H1 (cell line): ENCODE data around the gene FOXO6. TPM values are rescaled to one million over a fixed set of nuclear protein-coding genes. Genes with fewer than 3 reads are reported as not detected.

ENCODE experiments used
- CTCF ChIA-PET: fragments of 300-600 bp; sonication (Branson Sonifier 250); formaldehyde crosslinking; loops from one replicate; lab custom pipeline; 2021; ENCODE audit not compliant: partially characterized antibody; lab: Charles Lee
- POLR2A ChIA-PET: fragments of 300-600 bp; sonication (Branson Sonifier 250); formaldehyde crosslinking; loops from one replicate; lab custom pipeline; 2021; ENCODE audit warnings: inconsistent platforms; ENCODE audit not compliant: partially characterized antibody; lab: Charles Lee
- DNase-seq, 2 experiments: peaks; one replicate each; pipeline versions ENCODE4 v3.0.0 to v3.0.0-alpha.2; 2010 to 2022; ENCODE audit warnings: low spot score in 2 of 2, low read depth in 1 of 2, mixed read lengths in 1 of 2
- FAIRE-seq: peaks from 2 replicates; lab custom pipeline; 2011; peaks lifted over from hg19 to GRCh38; lab: Jason Lieb, UNC
- H2AFZ ChIP-seq: 2 replicates; pipeline ENCODE4 v1.8.1; 2012; ENCODE audit warnings: low read length, inconsistent platforms
- H2AK5ac ChIP-seq: 2 replicates; pipeline ENCODE4 v1.6.1; 2013; ENCODE audit warnings: low read depth, low read length
- H2BK120ac ChIP-seq: replicated peaks from 2 replicates; pipeline ENCODE3; 2013; ENCODE audit warnings: low read depth, low read length, inconsistent platforms
- H2BK12ac ChIP-seq: 2 replicates; pipeline ENCODE4 v1.6.1; 2013; ENCODE audit warnings: low read depth, low read length
- H2BK15ac ChIP-seq: 2 replicates; pipeline ENCODE4 v1.6.1; 2013; ENCODE audit warnings: low read length
- H2BK20ac ChIP-seq: 2 replicates; pipeline ENCODE4 v1.6.1; 2013; ENCODE audit warnings: low read length
- H2BK5ac ChIP-seq: 2 replicates; pipeline ENCODE4 v1.6.1; 2013; ENCODE audit warnings: low read depth, low read length
- H3K14ac ChIP-seq: 2 replicates; pipeline ENCODE4 v1.6.1; 2013; ENCODE audit warnings: inconsistent platforms; ENCODE audit not compliant: insufficient read length
- H3K18ac ChIP-seq: 2 replicates; pipeline ENCODE4 v1.6.1; 2013; ENCODE audit warnings: low read length; ENCODE audit errors: extremely low read depth
- H3K23ac ChIP-seq: 2 replicates; pipeline ENCODE4 v1.6.1; 2013; ENCODE audit warnings: inconsistent platforms; ENCODE audit not compliant: insufficient read length
- H3K23me2 ChIP-seq: 2 replicates; pipeline ENCODE4 v1.6.1; 2013; ENCODE audit warnings: low read depth, low read length
- H3K27ac ChIP-seq: 2 replicates; pipeline ENCODE4 v1.6.1; 2011; ENCODE audit warnings: low read depth, low read length, inconsistent platforms
- H3K27me3 ChIP-seq, 4 experiments: replicated peaks in 1 of 4; 1 replicate in 1 of 4; 2 replicates in 3 of 4; pipeline versions ENCODE4 v1.6.1 to v1.8.1; 2011 to 2013; ENCODE audit warnings: low read length in 3 of 4, mild to moderate bottlenecking in 3 of 4, inconsistent platforms in 2 of 4, mixed read lengths in 2 of 4, moderate library complexity in 1 of 4; ENCODE audit not compliant: control insufficient read depth in 3 of 4, insufficient read depth in 3 of 4; ENCODE audit errors: extremely low read depth in 1 of 4
- H3K36me3 ChIP-seq, 4 experiments: 2 replicates each; pipeline versions ENCODE4 v1.6.1 to v1.8.1; 2011 to 2013; ENCODE audit warnings: mild to moderate bottlenecking in 4 of 4, low read length in 3 of 4, moderate library complexity in 2 of 4, control low read depth in 1 of 4, inconsistent platforms in 1 of 4; ENCODE audit not compliant: insufficient read depth in 4 of 4, control insufficient read depth in 2 of 4
- H3K4ac ChIP-seq: replicated peaks from 2 replicates; pipeline ENCODE3; 2013; ENCODE audit warnings: low read length, low read depth, mixed read lengths, inconsistent platforms; ENCODE audit not compliant: insufficient read length
- H3K4me1 ChIP-seq, 4 experiments: replicated peaks in 1 of 4; 1 replicate in 1 of 4; 2 replicates in 3 of 4; pipeline versions ENCODE4 v1.6.1 to v1.8.1; 2011 to 2013; ENCODE audit warnings: low read length in 3 of 4, inconsistent platforms in 2 of 4, mixed read lengths in 1 of 4; ENCODE audit not compliant: insufficient read depth in 4 of 4, control insufficient read depth in 3 of 4
- H3K4me2 ChIP-seq, 2 experiments: 2 replicates each; pipeline versions ENCODE4 v1.6.1 to v1.8.1; 2011 to 2013; ENCODE audit warnings: low read depth in 2 of 2, low read length in 2 of 2, control low read depth in 1 of 2, inconsistent platforms in 1 of 2, mild to moderate bottlenecking in 1 of 2; ENCODE audit not compliant: insufficient read depth in 1 of 2
- H3K4me3 ChIP-seq, 4 experiments: fragments of 200-600, 300-600 bp in 1 of 4; sonication (generic), shearing (Covaris generic), sonication (Bioruptor Twin) in 1 of 4; 2 replicates each; pipeline versions ENCODE4 v1.5.1 to v1.8.1; 2011 to 2016; ENCODE audit warnings: low read length in 4 of 4, low read depth in 3 of 4, control low read depth in 2 of 4, inconsistent platforms in 2 of 4, mild to moderate bottlenecking in 2 of 4, mixed read lengths in 1 of 4, moderate library complexity in 1 of 4; ENCODE audit not compliant: insufficient read depth in 2 of 4; ENCODE audit errors: extremely low read depth in 1 of 4
- H3K56ac ChIP-seq: replicated peaks from 2 replicates; pipeline ENCODE3; 2013; ENCODE audit warnings: low read depth, mild to moderate bottlenecking, mixed read lengths, low read length, inconsistent platforms; ENCODE audit not compliant: insufficient read length
- H3K79me1 ChIP-seq: 2 replicates; pipeline ENCODE4 v1.6.1; 2013; ENCODE audit warnings: low read depth, low read length, control low read depth
- H3K79me2 ChIP-seq, 2 experiments: 2 replicates each; pipeline versions ENCODE4 v1.6.1 to v1.8.1; 2012 to 2013; ENCODE audit warnings: low read length in 2 of 2, mild to moderate bottlenecking in 2 of 2, inconsistent platforms in 1 of 2; ENCODE audit not compliant: insufficient read depth in 2 of 2, control insufficient read depth in 1 of 2
- H3K9ac ChIP-seq, 4 experiments: replicated peaks in 1 of 4; 1 replicate in 1 of 4; 2 replicates in 3 of 4; pipeline versions ENCODE4 v1.6.1 to v1.8.1; 2011 to 2013; ENCODE audit warnings: low read depth in 3 of 4, low read length in 3 of 4, control low read depth in 2 of 4, mild to moderate bottlenecking in 2 of 4, moderate library complexity in 2 of 4, inconsistent platforms in 1 of 4; ENCODE audit errors: extremely low read depth in 1 of 4
- H3K9me3 ChIP-seq, 2 experiments: 2 replicates each; pipeline versions ENCODE4 v1.6.1 to v1.8.1; 2012 to 2013; ENCODE audit warnings: mild to moderate bottlenecking in 2 of 2, moderate library complexity in 2 of 2, control low read depth in 1 of 2, inconsistent platforms in 1 of 2, low read depth in 1 of 2, low read length in 1 of 2, mixed read lengths in 1 of 2; ENCODE audit not compliant: insufficient read depth in 2 of 2
- H4K20me1 ChIP-seq, 2 experiments: replicated peaks in 1 of 2; 2 replicates each; pipeline versions ENCODE3 to v1.8.1; 2011 to 2013; ENCODE audit warnings: inconsistent platforms in 2 of 2, low read length in 2 of 2, mild to moderate bottlenecking in 1 of 2; ENCODE audit not compliant: insufficient read depth in 2 of 2, control insufficient read depth in 1 of 2
- H4K5ac ChIP-seq: 2 replicates; pipeline ENCODE4 v1.6.1; 2013; ENCODE audit warnings: low read length, low read depth, mixed read lengths, inconsistent platforms; ENCODE audit not compliant: insufficient read length
- H4K8ac ChIP-seq: 2 replicates; pipeline ENCODE4 v1.8.0; 2013; ENCODE audit warnings: mild to moderate bottlenecking, moderate library complexity, low read length, inconsistent platforms; ENCODE audit not compliant: insufficient read depth; ENCODE audit errors: extremely low read depth
- H4K91ac ChIP-seq: replicated peaks from 2 replicates; pipeline ENCODE3; 2013; ENCODE audit warnings: low read length, mixed read lengths, inconsistent platforms; ENCODE audit not compliant: insufficient read length
- BCL11A ChIP-seq, 2 experiments: IDR thresholded peaks; one replicate each; pipeline ENCODE4 v1.6.1; 2011; ENCODE audit warnings: low read depth in 2 of 2, low read length in 2 of 2, mild to moderate bottlenecking in 2 of 2
- CEBPB ChIP-seq: IDR thresholded peaks from 2 replicates; pipeline ENCODE4 v1.6.1; 2012; ENCODE audit warnings: low read depth, low read length
- CREB1 ChIP-seq: IDR thresholded peaks from 2 replicates; pipeline ENCODE4 v1.6.1; 2012; ENCODE audit warnings: inconsistent platforms
- JUND ChIP-seq: IDR thresholded peaks from 2 replicates; pipeline ENCODE4 v1.6.1; 2011; ENCODE audit warnings: mild to moderate bottlenecking, improper control_type of control experiment, low read length
- MAFK ChIP-seq: IDR thresholded peaks from 2 replicates; pipeline ENCODE4 v1.6.1; 2012; ENCODE audit warnings: low read depth, mild to moderate bottlenecking, improper control_type of control experiment, low read length
- POLR2A ChIP-seq, 2 experiments: IDR thresholded peaks; 1 replicate in 1 of 2; 2 replicates in 1 of 2; pipeline ENCODE4 v1.6.1; 2011; ENCODE audit warnings: low read depth in 2 of 2, low read length in 2 of 2, mild to moderate bottlenecking in 2 of 2; ENCODE audit errors: control extremely low read depth in 1 of 2
- RBBP5 ChIP-seq: IDR thresholded peaks from 2 replicates; pipeline ENCODE4 v1.7.1; 2012; ENCODE audit warnings: low read depth, mild to moderate bottlenecking, inconsistent platforms, low read length, moderate library complexity, borderline replicate concordance
- SIX5 ChIP-seq: IDR thresholded peaks from 2 replicates; pipeline ENCODE4 v1.6.1; 2011; ENCODE audit warnings: mild to moderate bottlenecking, low read depth, low read length
- SP4 ChIP-seq: IDR thresholded peaks from 2 replicates; pipeline ENCODE4 v1.6.1; 2012; ENCODE audit warnings: low read length, inconsistent platforms
- SRF ChIP-seq: IDR thresholded peaks from 2 replicates; pipeline ENCODE4 v1.6.1; 2011; ENCODE audit warnings: mild to moderate bottlenecking, low read depth, low read length, moderate library complexity
- TAF7 ChIP-seq: optimal IDR thresholded peaks from 2 replicates; pipeline ENCODE3; 2011; ENCODE audit warnings: low read depth, mild to moderate bottlenecking, inconsistent platforms, low read length, moderate library complexity, borderline replicate concordance
- TCF12 ChIP-seq: IDR thresholded peaks from 2 replicates; pipeline ENCODE4 v1.6.1; 2011; ENCODE audit warnings: low read depth, mild to moderate bottlenecking, low read length
- WGBS, 2 experiments: shearing (Covaris generic) in 1 of 2; methylation state at CpG; one replicate each; pipeline versions ENCODE4 v1.1.6 to v1.1.7; 2013 to 2015; ENCODE audit warnings: low lambda C conversion rate in 2 of 2, mixed read lengths in 2 of 2, inconsistent platforms in 1 of 2, low coverage in 1 of 2, missing lambda C conversion rate in 1 of 2; ENCODE audit not compliant: insufficient replicate concordance in 2 of 2, insufficient coverage in 1 of 2, insufficient read length in 1 of 2; ENCODE audit errors: extremely low coverage in 1 of 2, missing lambda C conversion rate in 1 of 2; 5-methylcytosine and 5-hydroxymethylcytosine counted together
- polyA plus RNA-seq, 7 experiments: library from polyadenylated mRNA; depleted of rRNA in 3 of 7; stranded (reverse) in 5 of 7; unstranded in 2 of 7; fragments of >200 nt in 5 of 7; fragments of 200-250 nt in 2 of 7; gene quantifications; 1 replicate in 5 of 7; 2 replicates in 1 of 7; 4 replicates in 1 of 7; pipeline versions ENCODE4 v1.2.1 to v1.2.3, GENCODE V29; 2011 to 2013; ENCODE audit warnings: missing spikeins in 2 of 7, mixed read lengths in 2 of 7
- total RNA-seq: library from RNA; stranded (reverse); fragmentation: NEBNext Ultra II Directional; extraction: Animal tissue kit (Norgen Biotek cat#: 25700); gene quantifications from 2 replicates; pipeline ENCODE4 v1.2.1, GENCODE V29; 2021
- TF ChIP-seq, protein P1 (sequence below): IDR thresholded peaks from 2 replicates; pipeline ENCODE4 v1.6.1; 2011; ENCODE audit warnings: low read depth, mild to moderate bottlenecking, low read length; ENCODE audit not compliant: insufficient read depth

The FOXO6 gene
- total and polyA plus RNA-seq, 2 of the 8 experiments (the other 6 are each of a cell fraction or from before 2014, with no cell fraction given): 0.59 to 3.0 TPM

DNA sequence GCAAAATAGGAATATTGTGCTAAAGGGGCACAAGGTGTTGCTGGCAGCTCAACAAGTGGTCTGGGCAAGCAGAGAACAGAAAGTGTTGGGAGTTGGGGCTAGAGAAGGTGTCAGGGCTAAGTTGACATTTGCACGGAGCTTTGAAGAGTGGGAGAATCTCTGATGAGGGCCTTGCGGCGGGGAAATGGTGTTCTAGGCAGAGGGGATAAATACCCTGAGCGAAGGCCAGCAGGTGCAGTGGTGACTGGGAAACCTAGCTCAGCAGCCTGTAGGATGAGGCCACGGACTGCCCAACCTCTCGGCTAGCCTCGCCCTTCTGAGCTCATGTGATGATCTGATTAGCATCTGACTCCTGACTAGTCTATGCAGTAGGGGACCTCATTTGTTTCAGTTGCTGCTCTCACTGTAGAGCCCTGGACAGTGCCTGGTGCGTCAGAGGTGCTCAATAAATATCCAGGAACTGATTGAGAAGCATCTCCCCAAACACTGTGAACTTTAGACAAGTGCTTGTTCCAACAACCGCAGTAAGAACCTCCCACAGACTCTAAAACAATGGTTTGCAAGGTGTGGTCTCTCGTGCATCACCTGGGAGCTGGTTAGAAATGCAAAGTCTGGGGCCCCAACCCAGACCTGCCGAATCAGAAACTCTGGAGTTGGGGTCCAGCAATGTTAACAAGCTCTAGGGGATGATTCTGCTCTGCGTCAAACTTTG, 1.0 kb upstream of the FOXO6 start:
- H2AFZ ChIP-seq: peak overlapping the region; percentile 37; the same call in 1 of the 2 replicates
- POLR2A ChIA-PET: interaction anchor here (0.9 to 2.1 kb wide), 8 partner anchors 9 to 63 kb away, joined by 3 to 6 read pairs (median 4); no protein-coding TSS in a partner anchor
- DNase-seq: peak in 1 of 2 experiments; percentile 57
- no peak for TF ChIP-seq TCF12
- TF ChIP-seq TAF7: no peak
- TF ChIP-seq CREB1: no peak
- TF ChIP-seq POLR2A (IDR thresholded peaks at IDR 0.05; ENCODE audit: control extremely low read depth in 1 of 2, low read depth in 2 of 2, low read length in 2 of 2): no peak
- no peak for TF ChIP-seq MAFK
- TF ChIP-seq BCL11A (IDR thresholded peaks at IDR 0.05; ENCODE audit: low read depth in 2 of 2, low read length in 2 of 2): no peak
- no peak for TF ChIP-seq RBBP5
- TF ChIP-seq SP4: no peak
- no peak for TF ChIP-seq SIX5
- TF ChIP-seq, protein P1, sequence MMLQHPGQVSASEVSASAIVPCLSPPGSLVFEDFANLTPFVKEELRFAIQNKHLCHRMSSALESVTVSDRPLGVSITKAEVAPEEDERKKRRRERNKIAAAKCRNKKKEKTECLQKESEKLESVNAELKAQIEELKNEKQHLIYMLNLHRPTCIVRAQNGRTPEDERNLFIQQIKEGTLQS: no peak
- TF ChIP-seq CEBPB: no peak
- no peak for TF ChIP-seq SRF
- no peak for TF ChIP-seq JUND

More for the DNA sequence above, 1.0 kb upstream of the FOXO6 start:
- Histone ChIP-seq H3K23ac (no peak overlapping the region), H3K4ac (no peak overlapping the region), H3K4me2 (peak overlapping the region; percentile 72 to 78), H3K27ac (no peak overlapping the region), H3K4me1 (peaks cover 3 to 48% (median 34%) of the 10 kb centered on the region in 4 experiments), H3K18ac (no peak overlapping the region), H2BK15ac (no peak overlapping the region), H3K79me1 (no peaks in the 10 kb centered on the region), H3K36me3 (no peaks in the 10 kb centered on the region), H3K9me3 (no peaks in the 10 kb centered on the region), H2BK12ac (peak overlapping the region; percentile 82), H2BK120ac (no peak overlapping the region), H4K8ac (no peak overlapping the region), H3K79me2 (no peaks in the 10 kb centered on the region), H3K23me2 (peaks cover 14% of the 10 kb centered on the region), H3K9ac (peak overlapping the region in 1 of 4 experiments; percentile 36; a peak in 1 of 7 replicates), H4K5ac (no peak overlapping the region), H3K14ac (no peak overlapping the region), H2BK20ac (no peak overlapping the region), H4K20me1 (peaks cover 5 to 11% of the 10 kb centered on the region in 2 experiments), H2AK5ac (no peak overlapping the region), H3K56ac (no peak overlapping the region), H3K27me3 (peaks cover 21 to 36% (median 34%) of the 10 kb centered on the region in 4 experiments), H2BK5ac (no peak overlapping the region), H3K4me3 (peak overlapping the region; percentile 25 to 56 (median 41); a peak in 7 of 8 replicates), H4K91ac (no peak overlapping the region)
- FAIRE-seq: peak; percentile 24
- WGBS, 2 experiments: 39% methylated on average over 12 of the region's 12 CpGs; no CpG with 5 or more reads in 1 of the 2 experiments
- CTCF ChIA-PET: interaction anchor here (0.6 to 11.6 kb wide), 20 partner anchors 12 to 77 kb away, joined by 3 to 173 read pairs (median 7); no protein-coding TSS in a partner anchor
